DND-41 (cell line): ENCODE measurements around the gene PCED1B.

ENCODE experiments used
- ATAC-seq: fragments of 200-7000 bp; cut with Tn5 transposase; 3 replicates; pipeline ENCODE4 v1.9.1; 2021; ENCODE audit warnings: low read depth; ENCODE audit not compliant: insufficient read depth
- DNase-seq: peaks from one replicate; pipeline ENCODE4 v3.0.0-alpha.2; 2020
- H2AFZ ChIP-seq: 2 replicates; pipeline ENCODE4 v1.6.0; 2012; ENCODE audit warnings: low read depth, low read length
- H3K27ac ChIP-seq: 2 replicates; pipeline ENCODE4 v1.5.1; 2012; ENCODE audit warnings: low read length, inconsistent platforms
- H3K27me3 ChIP-seq: fragments of 200-600 bp; sonication (generic); 2 replicates; pipeline ENCODE4 v1.6.0; 2012; ENCODE audit warnings: low read length, mild to moderate bottlenecking, inconsistent platforms; ENCODE audit not compliant: insufficient read depth, poor library complexity
- H3K36me3 ChIP-seq: 2 replicates; pipeline ENCODE4 v1.5.1; 2012; ENCODE audit warnings: low read length, inconsistent platforms; ENCODE audit not compliant: insufficient read depth
- H3K4me1 ChIP-seq: 2 replicates; pipeline ENCODE4 v1.5.1; 2012; ENCODE audit warnings: mild to moderate bottlenecking, low read length; ENCODE audit not compliant: insufficient read depth
- H3K4me2 ChIP-seq: 2 replicates; pipeline ENCODE4 v1.6.0; 2012; ENCODE audit warnings: mild to moderate bottlenecking, moderate library complexity, low read length, inconsistent platforms; ENCODE audit not compliant: insufficient read depth
- H3K4me3 ChIP-seq, 2 experiments: fragments of 200-600 bp in 1 of 2; shearing (Covaris generic) in 1 of 2; 2 replicates each; pipeline ENCODE4 v1.5.1; 2012 to 2016; ENCODE audit warnings: inconsistent platforms in 2 of 2, low read length in 2 of 2, mild to moderate bottlenecking in 2 of 2, low read depth in 1 of 2, moderate library complexity in 1 of 2
- H3K79me2 ChIP-seq: 2 replicates; pipeline ENCODE4 v1.6.0; 2012; ENCODE audit warnings: low read length, inconsistent platforms; ENCODE audit not compliant: insufficient read depth
- H3K9ac ChIP-seq: 2 replicates; pipeline ENCODE4 v1.6.0; 2012; ENCODE audit warnings: low read depth, mild to moderate bottlenecking, inconsistent platforms, low read length, moderate library complexity
- H3K9me3 ChIP-seq: 2 replicates; pipeline ENCODE4 v1.5.1; 2012; ENCODE audit warnings: low read length, moderate library complexity, mild to moderate bottlenecking, inconsistent platforms; ENCODE audit not compliant: insufficient read depth, severe bottlenecking
- H4K20me1 ChIP-seq: 2 replicates; pipeline ENCODE4 v1.6.0; 2012; ENCODE audit warnings: low read length; ENCODE audit not compliant: insufficient read depth
- CTCF ChIP-seq: IDR thresholded peaks from 2 replicates; pipeline ENCODE4 v1.5.1; 2012; ENCODE audit warnings: borderline replicate concordance, low read length, moderate library complexity, mild to moderate bottlenecking; ENCODE audit not compliant: poor library complexity, severe bottlenecking; ENCODE audit errors: extremely low read depth
- EZH2 ChIP-seq: IDR thresholded peaks from 3 replicates; pipeline ENCODE4 v1.6.1; 2012; ENCODE audit warnings: borderline replicate concordance, low read depth, mild to moderate bottlenecking, moderate library complexity, low read length, inconsistent platforms; ENCODE audit not compliant: severe bottlenecking

Gene PCED1B

GRCh38 chr12:47145188-47145587 is 65.8 kb downstream of the PCED1B start:
- Histone ChIP-seq H3K36me3 (no peaks in the 10 kb centered on the region), H4K20me1 (no peaks in the 10 kb centered on the region), H3K9me3 (no peaks in the 10 kb centered on the region), H2AFZ (no peak overlapping the region), H3K79me2 (no peaks in the 10 kb centered on the region), H3K27ac (no peak overlapping the region), H3K4me2 (no peak overlapping the region), H3K4me1 (no peaks in the 10 kb centered on the region), H3K27me3 (no peaks in the 10 kb centered on the region), H3K4me3 (no peak overlapping the region), H3K9ac (no peak overlapping the region)
- ATAC-seq (no peak; the same call in 2 of the 3 replicates), DNase-seq (no peak)
- TF ChIP-seq CTCF (no peak), EZH2 (no peak)

- Histone ChIP-seq H3K4me1 (no peaks in the 10 kb centered on the region), H3K9ac (no peak overlapping the region), H3K4me3 (no peak overlapping the region), H3K27ac (no peak overlapping the region), H3K27me3 (no peaks in the 10 kb centered on the region), H3K4me2 (no peak overlapping the region), H3K36me3 (no peaks in the 10 kb centered on the region), H2AFZ (no peak overlapping the region), H3K9me3 (no peaks in the 10 kb centered on the region), H4K20me1 (no peaks in the 10 kb centered on the region), H3K79me2 (no peaks in the 10 kb centered on the region)
- TF ChIP-seq EZH2, result no peak
- TF ChIP-seq CTCF, result no peak
- DNase-seq, result no peak
- no peak for ATAC-seq
These were observed 68.3 kb downstream of the PCED1B start for GRCh38 chr12:47147739-47148138.

- no peaks in the 10 kb centered on the region for H3K36me3 ChIP-seq
- H3K79me2 ChIP-seq, result no peaks in the 10 kb centered on the region
- no peak overlapping the region for H3K9ac ChIP-seq
- DNase-seq (no peak), ATAC-seq (no peak)
- no peaks in the 10 kb centered on the region for H4K20me1 ChIP-seq
- no peaks in the 10 kb centered on the region for H3K4me1 ChIP-seq
- H3K4me3 ChIP-seq, result no peak overlapping the region
- H3K9me3 ChIP-seq, result no peaks in the 10 kb centered on the region
- H2AFZ ChIP-seq, result no peak overlapping the region
- H3K4me2 ChIP-seq, result no peak overlapping the region
- H3K27ac ChIP-seq, result no peak overlapping the region
- H3K27me3 ChIP-seq, result no peaks in the 10 kb centered on the region
- TF ChIP-seq EZH2 (no peak), CTCF (no peak)
These were observed 69.7 kb downstream of the PCED1B start for GRCh38 chr12:47149146-47149545.

- TF ChIP-seq EZH2 (no peak), CTCF (no peak)
These were observed 72.7 kb downstream of the PCED1B start for GRCh38 chr12:47152095-47152494.

More at GRCh38 chr12:47152095-47152494, 72.7 kb downstream of the PCED1B start:
- H3K36me3 ChIP-seq, result no peaks in the 10 kb centered on the region
- H3K9ac ChIP-seq, result no peak overlapping the region
- H2AFZ ChIP-seq, result no peak overlapping the region
- no peaks in the 10 kb centered on the region for H3K27me3 ChIP-seq
- no peak overlapping the region for H3K4me3 ChIP-seq
- H3K9me3 ChIP-seq, result no peaks in the 10 kb centered on the region
- no peaks in the 10 kb centered on the region for H4K20me1 ChIP-seq
- H3K4me1 ChIP-seq, result no peaks in the 10 kb centered on the region
- no peak overlapping the region for H3K27ac ChIP-seq
- H3K4me2 ChIP-seq, result no peak overlapping the region
- ATAC-seq (no peak), DNase-seq (no peak)
- no peaks in the 10 kb centered on the region for H3K79me2 ChIP-seq
